ENCODE results near the gene ARID4B. TPM values are rescaled to one million over a fixed set of nuclear protein-coding genes. Genes with fewer than 3 reads are reported as not detected.

ARID4B gene
- total and polyA plus RNA-seq, 2 donors from 2014 or later: 6.6 to 50.3 TPM

- H3K9ac ChIP-seq (ENCODE audit: low read length in 3 of 3): no peak overlapping the region
- FAIRE-seq (no peak), DNase-seq (no peak)
- H3K9me3 ChIP-seq (ENCODE audit: control insufficient read depth in 2 of 3, insufficient read depth in 1 of 3, low read length in 3 of 3): no peaks in the 10 kb centered on the region
- no peak overlapping the region for H3K4me3 ChIP-seq (ENCODE audit: low read length in 3 of 3)
- TF ChIP-seq, protein P1, sequence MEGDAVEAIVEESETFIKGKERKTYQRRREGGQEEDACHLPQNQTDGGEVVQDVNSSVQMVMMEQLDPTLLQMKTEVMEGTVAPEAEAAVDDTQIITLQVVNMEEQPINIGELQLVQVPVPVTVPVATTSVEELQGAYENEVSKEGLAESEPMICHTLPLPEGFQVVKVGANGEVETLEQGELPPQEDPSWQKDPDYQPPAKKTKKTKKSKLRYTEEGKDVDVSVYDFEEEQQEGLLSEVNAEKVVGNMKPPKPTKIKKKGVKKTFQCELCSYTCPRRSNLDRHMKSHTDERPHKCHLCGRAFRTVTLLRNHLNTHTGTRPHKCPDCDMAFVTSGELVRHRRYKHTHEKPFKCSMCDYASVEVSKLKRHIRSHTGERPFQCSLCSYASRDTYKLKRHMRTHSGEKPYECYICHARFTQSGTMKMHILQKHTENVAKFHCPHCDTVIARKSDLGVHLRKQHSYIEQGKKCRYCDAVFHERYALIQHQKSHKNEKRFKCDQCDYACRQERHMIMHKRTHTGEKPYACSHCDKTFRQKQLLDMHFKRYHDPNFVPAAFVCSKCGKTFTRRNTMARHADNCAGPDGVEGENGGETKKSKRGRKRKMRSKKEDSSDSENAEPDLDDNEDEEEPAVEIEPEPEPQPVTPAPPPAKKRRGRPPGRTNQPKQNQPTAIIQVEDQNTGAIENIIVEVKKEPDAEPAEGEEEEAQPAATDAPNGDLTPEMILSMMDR (IDR thresholded peaks at IDR 0.05; ENCODE audit: borderline replicate concordance, extremely low read depth, insufficient read depth): no peak
- H3K27ac ChIP-seq (ENCODE audit: low read depth in 2 of 2, low read length in 2 of 2): no peak overlapping the region
- H3K4me1 ChIP-seq (ENCODE audit: control insufficient read depth in 2 of 3, insufficient read depth in 2 of 3, low read depth in 1 of 3, low read length in 3 of 3): no peaks in the 10 kb centered on the region
- no peaks in the 10 kb centered on the region for H3K27me3 ChIP-seq (ENCODE audit: control insufficient read depth, insufficient read depth, low read length)
- intact Hi-C loops (cut with DNase I): no loop called here
- peaks cover 5 to 39% (median 19%) of the 10 kb centered on the region in 3 donors for H3K36me3 ChIP-seq (ENCODE audit: control insufficient read depth in 2 of 3, insufficient read depth in 3 of 3, low read length in 3 of 3)
These were observed 180.7 kb downstream of the ARID4B start for GRCh38 chr1:235147269-235147668.

DNA sequence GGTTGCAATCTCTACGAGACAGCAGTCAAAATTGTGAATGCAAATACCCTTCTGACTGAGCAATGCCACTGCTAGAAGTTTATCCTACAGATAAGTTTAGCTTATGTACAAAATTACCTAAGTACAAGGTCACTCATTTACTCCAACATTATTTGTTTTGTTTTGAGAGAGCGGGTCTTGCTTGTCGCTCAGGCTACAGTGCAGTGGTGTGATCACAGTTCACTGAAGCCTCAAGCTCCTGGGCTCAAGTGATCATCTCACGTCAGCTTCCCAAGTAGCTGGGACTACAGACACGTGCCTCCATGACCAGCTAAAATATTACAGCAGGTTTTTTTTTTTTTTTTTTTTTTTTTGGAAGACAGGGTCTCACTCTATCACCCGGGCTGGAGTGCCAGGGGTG, 182.3 kb downstream of the ARID4B start:
- DNase-seq: no peak
- Histone ChIP-seq H3K4me1 (ENCODE audit: control insufficient read depth in 2 of 3, insufficient read depth in 2 of 3, low read depth in 1 of 3, low read length in 3 of 3) (no peaks in the 10 kb centered on the region), H3K9ac (ENCODE audit: low read length in 3 of 3) (no peak overlapping the region), H3K27ac (ENCODE audit: low read depth in 2 of 2, low read length in 2 of 2) (no peak overlapping the region), H3K36me3 (ENCODE audit: control insufficient read depth in 2 of 3, insufficient read depth in 3 of 3, low read length in 3 of 3) (peaks cover 5 to 28% (median 11%) of the 10 kb centered on the region in 3 donors), H3K9me3 (ENCODE audit: control insufficient read depth in 2 of 3, insufficient read depth in 1 of 3, low read length in 3 of 3) (no peaks in the 10 kb centered on the region), H3K4me3 (ENCODE audit: low read length in 3 of 3) (no peak overlapping the region), H3K27me3 (ENCODE audit: control insufficient read depth, insufficient read depth, low read length) (no peaks in the 10 kb centered on the region)
- intact Hi-C loops (cut with DNase I): no loop called here
- TF ChIP-seq, protein P1 (IDR thresholded peaks at IDR 0.05; ENCODE audit: borderline replicate concordance, extremely low read depth, insufficient read depth): no peak
- FAIRE-seq: no peak

- TF ChIP-seq, protein P1 (IDR thresholded peaks at IDR 0.05; ENCODE audit: borderline replicate concordance, extremely low read depth, insufficient read depth): no peak
- intact Hi-C loops (cut with DNase I): no loop called here
These were observed 185.0 kb downstream of the ARID4B start for GRCh38 chr1:235142991-235143390.

GRCh38 chr1:235139315-235139714, 188.7 kb downstream of the ARID4B start:
- no peak overlapping the region for H3K4me3 ChIP-seq (ENCODE audit: low read length in 3 of 3)
- no peaks in the 10 kb centered on the region for H3K4me1 ChIP-seq (ENCODE audit: control insufficient read depth in 2 of 3, insufficient read depth in 2 of 3, low read depth in 1 of 3, low read length in 3 of 3)
- no peak for DNase-seq
- H3K9me3 ChIP-seq (ENCODE audit: control insufficient read depth in 2 of 3, insufficient read depth in 1 of 3, low read length in 3 of 3): no peaks in the 10 kb centered on the region
- intact Hi-C loops (cut with DNase I): no loop called here
- no peaks in the 10 kb centered on the region for H3K27me3 ChIP-seq (ENCODE audit: control insufficient read depth, insufficient read depth, low read length)
- H3K36me3 ChIP-seq (ENCODE audit: control insufficient read depth in 2 of 3, insufficient read depth in 3 of 3, low read length in 3 of 3): peaks cover 13 to 39% (median 30%) of the 10 kb centered on the region in 3 donors
- TF ChIP-seq, protein P1 (IDR thresholded peaks at IDR 0.05; ENCODE audit: borderline replicate concordance, extremely low read depth, insufficient read depth): no peak
- no peak overlapping the region for H3K27ac ChIP-seq (ENCODE audit: low read depth in 2 of 2, low read length in 2 of 2)
- FAIRE-seq: no peak
- H3K9ac ChIP-seq (ENCODE audit: low read length in 3 of 3): no peak overlapping the region

More at GRCh38 chr1:235142991-235143390, 185.0 kb downstream of the ARID4B start:
- Histone ChIP-seq H3K27me3 (ENCODE audit: control insufficient read depth, insufficient read depth, low read length) (no peaks in the 10 kb centered on the region), H3K4me1 (ENCODE audit: control insufficient read depth in 2 of 3, insufficient read depth in 2 of 3, low read depth in 1 of 3, low read length in 3 of 3) (no peaks in the 10 kb centered on the region), H3K4me3 (ENCODE audit: low read length in 3 of 3) (no peak overlapping the region), H3K9ac (ENCODE audit: low read length in 3 of 3) (no peak overlapping the region), H3K27ac (ENCODE audit: low read depth in 2 of 2, low read length in 2 of 2) (no peak overlapping the region), H3K9me3 (ENCODE audit: control insufficient read depth in 2 of 3, insufficient read depth in 1 of 3, low read length in 3 of 3) (no peaks in the 10 kb centered on the region), H3K36me3 (ENCODE audit: control insufficient read depth in 2 of 3, insufficient read depth in 3 of 3, low read length in 3 of 3) (peaks cover 3 to 32% (median 10%) of the 10 kb centered on the region in 3 donors)
- no peak for DNase-seq
- no peak for FAIRE-seq
